Skeletal muscle satellite cell (primary cell): ENCODE data around the gene ITPRID2.

Source experiments
- H3K27me3 ChIP-seq: 2 replicates; pipeline ENCODE4 v1.7.0; 2013; ENCODE audit warnings: low read length; ENCODE audit not compliant: control insufficient read depth, insufficient read depth
- H3K36me3 ChIP-seq: 2 replicates; pipeline ENCODE4 v1.7.0; 2013; ENCODE audit warnings: mild to moderate bottlenecking, control low read depth, low read length; ENCODE audit not compliant: insufficient read depth
- H3K4me1 ChIP-seq: 2 replicates; pipeline ENCODE4 v1.7.0; 2013; ENCODE audit warnings: low read length; ENCODE audit not compliant: control insufficient read depth, insufficient read depth
- H3K4me2 ChIP-seq: 2 replicates; pipeline ENCODE4 v1.7.0; 2013; ENCODE audit warnings: mild to moderate bottlenecking, low read length
- H3K4me3 ChIP-seq: 2 replicates; pipeline ENCODE4 v1.7.0; 2013; ENCODE audit warnings: low read length
- H3K9ac ChIP-seq: 2 replicates; pipeline ENCODE4 v1.7.0; 2013; ENCODE audit warnings: mild to moderate bottlenecking, low read depth, low read length, moderate library complexity
- H3K9me3 ChIP-seq: replicated peaks from 2 replicates; pipeline ENCODE4 v1.7.0; 2013; ENCODE audit warnings: mild to moderate bottlenecking, control low read depth, low read length

The ITPRID2 gene

DNA sequence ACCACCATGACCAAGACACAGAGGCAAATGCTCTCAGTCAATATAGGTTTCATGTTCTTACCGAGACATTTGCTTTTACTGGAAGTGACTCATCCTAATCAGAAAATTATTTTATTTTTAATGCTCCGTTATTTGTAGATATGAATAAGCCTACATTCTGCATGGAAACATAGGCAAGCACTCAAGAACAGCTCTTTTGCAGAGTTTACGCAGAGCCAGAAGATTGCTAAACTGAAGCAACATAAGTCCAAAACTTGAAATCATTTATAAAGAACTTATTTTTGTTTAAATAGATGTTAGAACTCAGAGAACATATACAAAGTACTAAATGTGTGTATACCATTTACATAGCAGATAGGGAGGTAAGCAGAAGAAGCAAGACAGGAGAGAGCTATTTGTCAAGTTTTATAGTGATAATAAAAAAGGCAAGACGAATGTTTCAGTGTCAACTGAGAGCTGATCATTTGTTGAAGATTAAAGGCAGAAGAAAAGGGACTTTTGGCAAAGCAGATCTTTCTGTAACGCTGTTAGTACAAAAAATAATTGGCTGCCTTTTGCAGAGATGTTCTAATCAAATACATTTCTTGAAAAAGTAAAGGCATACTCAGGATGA lies 81.7 kb downstream of the ITPRID2 start:
- Histone ChIP-seq H3K27me3 (no peaks in the 10 kb centered on the region), H3K36me3 (no peaks in the 10 kb centered on the region), H3K4me2 (no peak overlapping the region), H3K9ac (no peak overlapping the region), H3K4me1 (no peaks in the 10 kb centered on the region), H3K4me3 (no peak overlapping the region), H3K9me3 (no peaks in the 10 kb centered on the region)

GRCh38 chr2:181977661-181978350 lies 86.3 kb downstream of the ITPRID2 start:
- H3K9me3 ChIP-seq, result no peaks in the 10 kb centered on the region
- H3K4me2 ChIP-seq, result no peak overlapping the region
- no peaks in the 10 kb centered on the region for H3K36me3 ChIP-seq
- no peaks in the 10 kb centered on the region for H3K4me1 ChIP-seq
- no peak overlapping the region for H3K9ac ChIP-seq
- no peaks in the 10 kb centered on the region for H3K27me3 ChIP-seq
- no peak overlapping the region for H3K4me3 ChIP-seq

GRCh38 chr2:181978351-181979150 lies 87.0 kb downstream of the ITPRID2 start:
- Histone ChIP-seq H3K9me3 (no peaks in the 10 kb centered on the region), H3K9ac (no peak overlapping the region), H3K4me3 (no peak overlapping the region), H3K4me1 (no peaks in the 10 kb centered on the region), H3K36me3 (no peaks in the 10 kb centered on the region), H3K27me3 (no peaks in the 10 kb centered on the region), H3K4me2 (no peak overlapping the region)
